ENCODE data around the gene ARHGAP19.

- no peak for TF ChIP-seq CTCF (IDR thresholded peaks at IDR 0.05)
- no peak for TF ChIP-seq POLR2A (IDR thresholded peaks at IDR 0.05)
Observed at GRCh38 chr10:97273700-97274099, 18.7 kb downstream of the ARHGAP19 start.

All from thyroid gland (tissue), 4 donors.